MM.1S (cell line): Measurements from ENCODE around the gene FAM117A.

Experiments used
- DNase-seq: peaks from one replicate; pipeline ENCODE4 v3.0.0-alpha.2; 2015
- H2AFZ ChIP-seq: fragments of 300-600 bp; sonication (generic); 2 replicates; pipeline ENCODE4 v1.6.0; 2016; ENCODE audit warnings: antibody characterized with exemption, low read length
- H3F3A ChIP-seq: fragments of 300-600 bp; sonication (generic); 2 replicates; pipeline ENCODE4 v1.6.1; 2016; ENCODE audit warnings: mild to moderate bottlenecking, antibody characterized with exemption, low read length, moderate library complexity, mixed read lengths; ENCODE audit not compliant: insufficient read depth
- H3K27ac ChIP-seq: fragments of 300-600 bp; sonication (generic); 2 replicates; pipeline ENCODE4 v1.5.1; 2016; ENCODE audit warnings: mild to moderate bottlenecking, low read length
- H3K27me3 ChIP-seq: fragments of 300-600 bp; sonication (generic); replicated peaks from 2 replicates; pipeline ENCODE4 v1.6.0; 2016; ENCODE audit warnings: low read length; ENCODE audit not compliant: insufficient read depth
- H3K36me3 ChIP-seq: fragments of 300-600 bp; sonication (generic); replicated peaks from 2 replicates; pipeline ENCODE4 v1.6.1; 2016; ENCODE audit warnings: mild to moderate bottlenecking, low read length, mixed read lengths; ENCODE audit not compliant: insufficient read depth
- H3K4me1 ChIP-seq: fragments of 300-600 bp; sonication (generic); 2 replicates; pipeline ENCODE4 v1.6.1; 2016; ENCODE audit warnings: low read length, mixed read lengths
- H3K4me2 ChIP-seq: fragments of 300-600 bp; sonication (generic); 2 replicates; pipeline ENCODE4 v1.6.0; 2016; ENCODE audit warnings: low read depth, low read length
- H3K4me3 ChIP-seq: fragments of 300-600 bp; sonication (generic); 2 replicates; pipeline ENCODE4 v1.5.1; 2016; ENCODE audit warnings: low read length, mixed read lengths
- H3K79me2 ChIP-seq: fragments of 300-600 bp; sonication (generic); 2 replicates; pipeline ENCODE4 v1.6.1; 2016; ENCODE audit warnings: mixed run types, low read length, mixed read lengths
- H3K9ac ChIP-seq: fragments of 300-600 bp; sonication (generic); 2 replicates; pipeline ENCODE4 v1.6.1; 2016; ENCODE audit warnings: low read length, mixed read lengths
- H3K9me2 ChIP-seq: fragments of 300-600 bp; sonication (generic); replicated peaks from 2 replicates; pipeline ENCODE4 v1.6.1; 2016; ENCODE audit warnings: mild to moderate bottlenecking, low read length, mixed read lengths; ENCODE audit not compliant: insufficient read depth
- H3K9me3 ChIP-seq: fragments of 300-600 bp; sonication (generic); replicated peaks from 2 replicates; pipeline ENCODE4 v1.6.1; 2016; ENCODE audit warnings: mild to moderate bottlenecking, low read length, mixed read lengths; ENCODE audit not compliant: insufficient read depth
- H4K20me1 ChIP-seq: fragments of 300-600 bp; sonication (generic); 2 replicates; pipeline ENCODE4 v1.6.1; 2016; ENCODE audit warnings: mild to moderate bottlenecking, low read length, moderate library complexity, mixed read lengths; ENCODE audit not compliant: insufficient read depth
- CTCF ChIP-seq: fragments of 300-600 bp; sonication (generic); IDR thresholded peaks from 2 replicates; pipeline ENCODE4 v1.5.1; 2016; ENCODE audit warnings: antibody characterized with exemption, low read length, mixed read lengths
- EZH2 ChIP-seq: fragments of 300-600 bp; sonication (generic); optimal IDR thresholded peaks from 2 replicates; pipeline ENCODE3; 2017; ENCODE audit warnings: low read depth, mild to moderate bottlenecking, antibody characterized with exemption, low read length, mixed read lengths
- EZH2phosphoT487 ChIP-seq: fragments of 300-600 bp; sonication (generic); IDR thresholded peaks from 2 replicates; pipeline ENCODE4 v1.6.1; 2018; ENCODE audit warnings: antibody characterized with exemption, low read length

FAM117A gene

GRCh38 chr17:49764559-49765180 is 739 bp upstream of the FAM117A start:
- DNase-seq: no peak
- H3K4me2 ChIP-seq: peak overlapping the region; percentile 72
- H4K20me1 ChIP-seq: no peaks in the 10 kb centered on the region
- H3K9me3 ChIP-seq: no peaks in the 10 kb centered on the region
- H3K9ac ChIP-seq: no peak overlapping the region
- H3K4me1 ChIP-seq: peaks cover 35% of the 10 kb centered on the region
- H3K9me2 ChIP-seq: no peaks in the 10 kb centered on the region
- peak overlapping the region; percentile 44 for H3K4me3 ChIP-seq
- peaks cover 37% of the 10 kb centered on the region for H3K79me2 ChIP-seq
- TF ChIP-seq EZH2phosphoT487: no peak
- no peak for TF ChIP-seq CTCF
- no peaks in the 10 kb centered on the region for H3K27me3 ChIP-seq
- H3F3A ChIP-seq: peaks cover 30% of the 10 kb centered on the region
- H3K36me3 ChIP-seq: no peaks in the 10 kb centered on the region
- H3K27ac ChIP-seq: no peak overlapping the region
- H2AFZ ChIP-seq: peak overlapping the region; percentile 15; the same call in 1 of the 2 replicates

GRCh38 chr17:49762151-49762941 is 1.6 kb downstream of the FAM117A start:
- H3K4me1 ChIP-seq: peaks cover 44% of the 10 kb centered on the region
- DNase-seq: no peak
- peak overlapping the region; percentile 72 for H3K4me3 ChIP-seq

GRCh38 chr17:49760932-49761558 is 2.9 kb downstream of the FAM117A start:
- TF ChIP-seq EZH2 (no peak), CTCF (no peak), EZH2phosphoT487 (no peak)
- no peaks in the 10 kb centered on the region for H3K36me3 ChIP-seq
- no peaks in the 10 kb centered on the region for H3K27me3 ChIP-seq
- H3K4me2 ChIP-seq: peak overlapping the region; percentile 74
- peak overlapping the region; percentile 1; the same call in 1 of the 2 replicates for H3K9ac ChIP-seq
- DNase-seq: peak; percentile 31
- H3K9me3 ChIP-seq: no peaks in the 10 kb centered on the region
- peaks cover 69% of the 10 kb centered on the region for H3K79me2 ChIP-seq
- H3K9me2 ChIP-seq: no peaks in the 10 kb centered on the region
- H2AFZ ChIP-seq: no peak overlapping the region
- no peaks in the 10 kb centered on the region for H4K20me1 ChIP-seq
- peaks cover 30% of the 10 kb centered on the region for H3F3A ChIP-seq
- peak overlapping the region; percentile 72; the same call in 1 of the 2 replicates for H3K4me3 ChIP-seq
- H3K4me1 ChIP-seq: peaks cover 47% of the 10 kb centered on the region
- peak overlapping the region; percentile 48; the same call in 1 of the 2 replicates for H3K27ac ChIP-seq

More at GRCh38 chr17:49762151-49762941, 1.6 kb downstream of the FAM117A start:
- no peaks in the 10 kb centered on the region for H3K27me3 ChIP-seq
- H3K79me2 ChIP-seq: peaks cover 56% of the 10 kb centered on the region
- H3K9me2 ChIP-seq: no peaks in the 10 kb centered on the region
- peak overlapping the region; percentile 46; the same call in 1 of the 2 replicates for H3K9ac ChIP-seq
- H3K4me2 ChIP-seq: peak overlapping the region; percentile 74
- TF ChIP-seq EZH2phosphoT487: no peak
- TF ChIP-seq EZH2: no peak
- no peak for TF ChIP-seq CTCF
- no peak overlapping the region for H2AFZ ChIP-seq
- H3K36me3 ChIP-seq: no peaks in the 10 kb centered on the region
- H3F3A ChIP-seq: peaks cover 30% of the 10 kb centered on the region
- peak overlapping the region; percentile 48; the same call in 1 of the 2 replicates for H3K27ac ChIP-seq
- H4K20me1 ChIP-seq: no peaks in the 10 kb centered on the region
- H3K9me3 ChIP-seq: no peaks in the 10 kb centered on the region
